ENCODE data around the gene VCL. TPM values are rescaled to one million over a fixed set of nuclear protein-coding genes. Genes with fewer than 3 reads are reported as not detected.

Gene VCL
- total and polyA plus RNA-seq, 8 donors = 8.6 to 51.7 (median 28.5) TPM

GRCh38 chr10:73967544-73967943, 30.4 kb upstream of the VCL start:
- DNase-seq (no peak), FAIRE-seq (no peak), ATAC-seq (no peak)
- intact Hi-C loops (cut with DNase I) = no loop called here
- Histone ChIP-seq H3K4me3 (no peak overlapping the region), H3K4me1 (no peaks in the 10 kb centered on the region), H3K9me3 (no peaks in the 10 kb centered on the region), H3K36me3 (no peaks in the 10 kb centered on the region), H3K27ac (no peak overlapping the region), H3K27me3 (no peaks in the 10 kb centered on the region)
- 87 to 94% methylated on average over 5 of the region's 5 CpGs for WGBS, 2 donors
- no peak for TF ChIP-seq CTCF (IDR thresholded peaks at IDR 0.05)

- Histone ChIP-seq H3K9me3 (no peaks in the 10 kb centered on the region), H3K4me1 (no peaks in the 10 kb centered on the region), H3K36me3 (no peaks in the 10 kb centered on the region), H3K4me3 (no peak overlapping the region), H3K27me3 (no peaks in the 10 kb centered on the region), H3K27ac (no peak overlapping the region)
- DNase-seq = no peak
- WGBS, 2 donors = 78 to 80% methylated on average over 6 of the region's 6 CpGs
- no peak for TF ChIP-seq CTCF (IDR thresholded peaks at IDR 0.05)
- FAIRE-seq = no peak
- intact Hi-C loops (cut with DNase I) = no loop called here
- ATAC-seq = no peak
Observed at GRCh38 chr10:73968098-73968521, 29.8 kb upstream of the VCL start.

GRCh38 chr10:73969224-73969841, 28.6 kb upstream of the VCL start:
- DNase-seq (no peak), FAIRE-seq (no peak), ATAC-seq (no peak)
- Histone ChIP-seq H3K4me1 (no peaks in the 10 kb centered on the region), H3K9me3 (no peaks in the 10 kb centered on the region), H3K36me3 (no peaks in the 10 kb centered on the region), H3K27ac (no peak overlapping the region), H3K4me3 (no peak overlapping the region), H3K27me3 (no peaks in the 10 kb centered on the region)
- no peak for TF ChIP-seq CTCF (IDR thresholded peaks at IDR 0.05)
- WGBS, 2 donors = 87 to 90% methylated on average over 5 of the region's 5 CpGs
- intact Hi-C loops (cut with DNase I) = no loop called here

GRCh38 chr10:73970845-73971244, 27.1 kb upstream of the VCL start:
- Histone ChIP-seq H3K36me3 (no peaks in the 10 kb centered on the region), H3K4me3 (no peak overlapping the region), H3K4me1 (no peaks in the 10 kb centered on the region), H3K9me3 (no peaks in the 10 kb centered on the region), H3K27ac (no peak overlapping the region), H3K27me3 (no peaks in the 10 kb centered on the region)
- ATAC-seq = no peak
- no peak for DNase-seq
- no peak for TF ChIP-seq CTCF (IDR thresholded peaks at IDR 0.05)
- intact Hi-C loops (cut with DNase I) = no loop called here
- WGBS, 2 donors = 88% methylated on average over 2 of the region's 2 CpGs
- FAIRE-seq = no peak

- H3K4me3 ChIP-seq = no peak overlapping the region
- DNase-seq (no peak), FAIRE-seq (no peak), ATAC-seq (no peak)
- TF ChIP-seq CTCF (IDR thresholded peaks at IDR 0.05) = no peak
- no peaks in the 10 kb centered on the region for H3K36me3 ChIP-seq
- intact Hi-C loops (cut with DNase I) = no loop called here
- no peaks in the 10 kb centered on the region for H3K9me3 ChIP-seq
- WGBS, 2 donors = 86 to 89% methylated on average over 2 of the region's 2 CpGs
- no peak overlapping the region for H3K27ac ChIP-seq
- H3K4me1 ChIP-seq = no peaks in the 10 kb centered on the region
- H3K27me3 ChIP-seq = no peaks in the 10 kb centered on the region
Observed at GRCh38 chr10:73971636-73972354, 26.1 kb upstream of the VCL start.

All from pancreas (tissue), 10 donors.